Measurements from ENCODE around the gene PABPC1L. TPM values are rescaled to one million over a fixed set of nuclear protein-coding genes. Genes with fewer than 3 reads are reported as not detected.

Gene PABPC1L
- total RNA-seq, 8 experiments from 2014 or later = 4.4 to 97.9 (median 12.8) TPM

GRCh38 chr20:44966030-44966961 lies 56.4 kb downstream of the PABPC1L start, which contains the start of gene STK4:
TSS of gene STK4 (plus strand) at chr20:44966512. CDS start at chr20:44966569, 57 bp downstream.
- peak within 1 kb of the TSS; percentile 72 to 96 (median 80) for H3K4me3 ChIP-seq
- H3K27ac ChIP-seq = peak within 1 kb of the TSS; percentile 63 to 88
- 0 to 40% (median 0%) methylated on average over 1 to 4 of the region's 68 CpGs; no CpG with 5 or more reads in 4 of the 10 experiments for WGBS, 10 experiments
- in situ Hi-C loops (cut with MboI; ENCODE audit: low pct_unique_long_range_greater_than_20kb in 2 of 9, low sequenced_read_pairs in 9 of 9, unreplicated experiment in 9 of 9) = no loop called here
- peak; percentile 89 to 98 (median 98) for ATAC-seq (replicated peaks in 6 of 8)
- H3K4me1 ChIP-seq (replicated peaks in 1 of 2) = peaks cover 7 to 8% of the 10 kb centered on the region in 2 donors

- 0 to 25% (median 13%) methylated on average over 2 to 4 of the region's 5 CpGs; no CpG with 5 or more reads in 6 of the 10 experiments for WGBS, 10 experiments
- in situ Hi-C loops (cut with MboI; ENCODE audit: low pct_unique_long_range_greater_than_20kb in 2 of 9, low sequenced_read_pairs in 9 of 9, unreplicated experiment in 9 of 9) = no loop called here
- peak overlapping the region; percentile 72 to 96 (median 80) for H3K4me3 ChIP-seq
- H3K27ac ChIP-seq = no peak overlapping the region
- no peak for ATAC-seq (replicated peaks in 6 of 8)
- peaks cover 7 to 8% of the 10 kb centered on the region in 2 donors for H3K4me1 ChIP-seq (replicated peaks in 1 of 2)
Observed at GRCh38 chr20:44967207-44967807, 57.4 kb downstream of the PABPC1L start.

- no peak overlapping the region for H3K4me3 ChIP-seq
- H3K4me1 ChIP-seq (replicated peaks in 1 of 2) = peaks cover 7 to 8% of the 10 kb centered on the region in 2 donors
- no peak overlapping the region for H3K27ac ChIP-seq
- ATAC-seq (replicated peaks in 6 of 8) = no peak
- in situ Hi-C loops (cut with MboI; ENCODE audit: low pct_unique_long_range_greater_than_20kb in 2 of 9, low sequenced_read_pairs in 9 of 9, unreplicated experiment in 9 of 9) = no loop called here
- 17 to 78% (median 60%) methylated on average over 1 to 3 of the region's 3 CpGs; no CpG with 5 or more reads in 1 of the 10 experiments for WGBS, 10 experiments
Observed at GRCh38 chr20:44969300-44969894, 59.5 kb downstream of the PABPC1L start.

- H3K4me1 ChIP-seq (replicated peaks in 1 of 2) = peaks cover 7 to 8% of the 10 kb centered on the region in 2 donors
- no peak for ATAC-seq (replicated peaks in 6 of 8)
- in situ Hi-C loops (cut with MboI; ENCODE audit: low pct_unique_long_range_greater_than_20kb in 2 of 9, low sequenced_read_pairs in 9 of 9, unreplicated experiment in 9 of 9) = no loop called here
- H3K4me3 ChIP-seq = no peak overlapping the region
- H3K27ac ChIP-seq = no peak overlapping the region
- WGBS, 10 experiments = 43 to 100% (median 80%) methylated on average over 1 of the region's 1 CpG; no CpG with 5 or more reads in 1 of the 10 experiments
Observed at GRCh38 chr20:44970243-44970757, 60.4 kb downstream of the PABPC1L start.

GRCh38 chr20:44973053-44973452 lies 63.2 kb downstream of the PABPC1L start:
- no peak overlapping the region for H3K4me3 ChIP-seq
- in situ Hi-C loops (cut with MboI; ENCODE audit: low pct_unique_long_range_greater_than_20kb in 2 of 9, low sequenced_read_pairs in 9 of 9, unreplicated experiment in 9 of 9) = no loop called here
- no peak overlapping the region for H3K27ac ChIP-seq
- WGBS, 10 experiments = 0 to 100% (median 97%) methylated on average over 1 to 2 of the region's 2 CpGs
- no peaks in the 10 kb centered on the region for H3K4me1 ChIP-seq (replicated peaks in 1 of 2)
- ATAC-seq (replicated peaks in 6 of 8) = no peak

- ATAC-seq (replicated peaks in 6 of 8) = no peak
- WGBS, 10 experiments = 29 to 100% (median 97%) methylated on average over 1 to 3 of the region's 4 CpGs; no CpG with 5 or more reads in 2 of the 10 experiments
- H3K27ac ChIP-seq = no peak overlapping the region
- no peaks in the 10 kb centered on the region for H3K4me1 ChIP-seq (replicated peaks in 1 of 2)
- H3K4me3 ChIP-seq = no peak overlapping the region
- in situ Hi-C loops (cut with MboI; ENCODE audit: low pct_unique_long_range_greater_than_20kb in 2 of 9, low sequenced_read_pairs in 9 of 9, unreplicated experiment in 9 of 9) = no loop called here
Observed at GRCh38 chr20:44976698-44977097, 66.8 kb downstream of the PABPC1L start.

- in situ Hi-C loops (cut with MboI; ENCODE audit: low pct_unique_long_range_greater_than_20kb in 2 of 9, low sequenced_read_pairs in 9 of 9, unreplicated experiment in 9 of 9) = no loop called here
- ATAC-seq (replicated peaks in 6 of 8) = no peak
- no peaks in the 10 kb centered on the region for H3K4me1 ChIP-seq (replicated peaks in 1 of 2)
- 83 to 100% (median 100%) methylated on average over 1 to 2 of the region's 2 CpGs; no CpG with 5 or more reads in 1 of the 10 experiments for WGBS, 10 experiments
- H3K27ac ChIP-seq = no peak overlapping the region
- H3K4me3 ChIP-seq = no peak overlapping the region
Observed at GRCh38 chr20:44979090-44979621, 69.3 kb downstream of the PABPC1L start.

- H3K27ac ChIP-seq = no peak overlapping the region
- no peak overlapping the region for H3K4me3 ChIP-seq
- ATAC-seq (replicated peaks in 6 of 8) = no peak
- 75 to 98% (median 93%) methylated on average over 1 to 8 of the region's 8 CpGs for WGBS, 10 experiments
- in situ Hi-C loops (cut with MboI; ENCODE audit: low pct_unique_long_range_greater_than_20kb in 2 of 9, low sequenced_read_pairs in 9 of 9, unreplicated experiment in 9 of 9) = no loop called here
- H3K4me1 ChIP-seq (replicated peaks in 1 of 2) = no peaks in the 10 kb centered on the region
Observed at GRCh38 chr20:44981736-44982406, 72.0 kb downstream of the PABPC1L start.

- WGBS, 10 experiments = 80 to 100% (median 92%) methylated on average over 2 to 7 of the region's 7 CpGs; no CpG with 5 or more reads in 1 of the 10 experiments
- in situ Hi-C loops (cut with MboI; ENCODE audit: low pct_unique_long_range_greater_than_20kb in 2 of 9, low sequenced_read_pairs in 9 of 9, unreplicated experiment in 9 of 9) = no loop called here
- ATAC-seq (replicated peaks in 6 of 8) = no peak
- Histone ChIP-seq H3K4me1 (replicated peaks in 1 of 2) (no peaks in the 10 kb centered on the region), H3K4me3 (no peak overlapping the region), H3K27ac (no peak overlapping the region)
Observed at GRCh38 chr20:44983093-44983674, 73.3 kb downstream of the PABPC1L start.

- 33 to 100% (median 89%) methylated on average over 1 of the region's 1 CpG; no CpG with 5 or more reads in 3 of the 10 experiments for WGBS, 10 experiments
- no peak overlapping the region for H3K27ac ChIP-seq
- ATAC-seq (replicated peaks in 6 of 8) = peak in 3 of 8 experiments; percentile 29 to 66 (median 57)
Observed at GRCh38 chr20:44988631-44989171, 78.8 kb downstream of the PABPC1L start.

More at GRCh38 chr20:44988631-44989171, 78.8 kb downstream of the PABPC1L start:
- Histone ChIP-seq H3K4me1 (replicated peaks in 1 of 2) (no peaks in the 10 kb centered on the region), H3K4me3 (no peak overlapping the region)
- in situ Hi-C loops (cut with MboI; ENCODE audit: low pct_unique_long_range_greater_than_20kb in 2 of 9, low sequenced_read_pairs in 9 of 9, unreplicated experiment in 9 of 9) = no loop called here

Data from motor neuron (in vitro differentiated cells).